ENCODE measurements around the gene RFX5.

The RFX5 gene

GRCh38 chr1:151377150-151377884 lies 30.3 kb upstream of the RFX5 start (continued):
- peak; percentile 31; the same call in 1 of the 2 replicates for TF ChIP-seq PRDM10 (tag by site-specific recombination; IDR thresholded peaks at IDR 0.05)
- no peak for TF ChIP-seq ZNF174 (tag by site-specific recombination; IDR thresholded peaks at IDR 0.05)
- TF ChIP-seq ZNF76 (tag by site-specific recombination; IDR thresholded peaks at IDR 0.05; ENCODE audit: borderline replicate concordance, low read depth) = no peak
- TF ChIP-seq ZNF610 (tag by site-specific recombination; IDR thresholded peaks at IDR 0.05; ENCODE audit: borderline replicate concordance) = peak; percentile 28; the same call in 1 of the 2 replicates
- TF ChIP-seq ZFHX2 (tag by site-specific recombination; conservative IDR thresholded peaks at IDR 0.05) = no peak
- TF ChIP-seq GLI2 (tag by site-specific recombination; IDR thresholded peaks at IDR 0.05; ENCODE audit: borderline replicate concordance, low read depth) = no peak
- TF ChIP-seq ZNF518A (tag by site-specific recombination; conservative IDR thresholded peaks at IDR 0.05; ENCODE audit: low read depth) = 0 out of 2 replicates have a peak, but pooled peaks have one; percentile 15
- no peak for TF ChIP-seq ZNF274 (IDR thresholded peaks at IDR 0.05; ENCODE audit: low read length)
- no peak for TF ChIP-seq ZNF274 (tag by site-specific recombination; IDR thresholded peaks at IDR 0.05; ENCODE audit: borderline replicate concordance)
- no peak for TF ChIP-seq ZNF677 (tag by site-specific recombination; IDR thresholded peaks at IDR 0.05)
- TF ChIP-seq ZNF488 (tag by site-specific recombination; IDR thresholded peaks at IDR 0.05) = no peak
- TF ChIP-seq ZNF37A (tag by site-specific recombination; IDR thresholded peaks at IDR 0.05) = no peak
- TF ChIP-seq ZNF335 (tag by site-specific recombination; conservative IDR thresholded peaks at IDR 0.05) = no peak
- TF ChIP-seq ZFP37 (tag by site-specific recombination; IDR thresholded peaks at IDR 0.05) = no peak
- no peak for TF ChIP-seq ZNF501 (tag by site-specific recombination; IDR thresholded peaks at IDR 0.05)
- TF ChIP-seq ZIC2 (tag by site-specific recombination; IDR thresholded peaks at IDR 0.05) = no peak
- no peak for TF ChIP-seq ZNF558 (tag by site-specific recombination; IDR thresholded peaks at IDR 0.05)
- no peak for TF ChIP-seq OVOL3 (tag by site-specific recombination; IDR thresholded peaks at IDR 0.05)
- no peak for TF ChIP-seq GLIS2 (tag by site-specific recombination; IDR thresholded peaks at IDR 0.05)
- TF ChIP-seq IKZF3 (tag by site-specific recombination; IDR thresholded peaks at IDR 0.05) = peak; percentile 29; the same call in 1 of the 2 replicates
- TF ChIP-seq FEZF1 (tag by site-specific recombination; IDR thresholded peaks at IDR 0.05) = peak; percentile 70
- TF ChIP-seq KLF17 (tag by site-specific recombination; IDR thresholded peaks at IDR 0.05) = no peak
- TF ChIP-seq ZNF280D (tag by site-specific recombination; IDR thresholded peaks at IDR 0.05) = no peak
- no peak for TF ChIP-seq ZNF132 (tag by site-specific recombination; IDR thresholded peaks at IDR 0.05; ENCODE audit: borderline replicate concordance)
- no peak for TF ChIP-seq ZNF433 (tag by site-specific recombination; IDR thresholded peaks at IDR 0.05; ENCODE audit: low read depth)
- peak; percentile 65; the same call in 1 of the 2 replicates for TF ChIP-seq ZSCAN30 (tag by site-specific recombination; IDR thresholded peaks at IDR 0.05)
